Measurements from ENCODE around the gene PLEKHD1.

The PLEKHD1 gene

DNA sequence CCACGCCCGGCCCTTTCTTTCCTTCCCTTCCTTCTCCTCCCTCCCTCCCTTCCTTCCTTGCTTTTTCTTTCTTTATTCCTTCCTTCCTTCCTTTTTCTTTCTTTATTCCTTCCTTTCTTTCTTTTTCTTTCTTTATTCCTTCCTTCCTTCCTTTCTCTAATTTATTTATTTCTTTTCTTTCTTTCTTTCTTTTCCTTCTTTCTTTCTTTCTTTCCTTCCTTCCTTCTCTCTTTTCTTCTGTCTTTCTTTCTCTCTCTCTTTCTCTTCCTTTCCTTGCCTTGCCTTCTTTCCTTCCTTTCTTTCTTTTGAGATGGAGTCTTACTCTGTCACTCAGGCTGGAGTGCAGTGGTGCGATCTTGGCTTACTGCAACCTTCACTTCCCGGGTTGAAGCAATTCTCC lies 74.2 kb downstream of the PLEKHD1 start:
- DNase-seq = no peak

DNA sequence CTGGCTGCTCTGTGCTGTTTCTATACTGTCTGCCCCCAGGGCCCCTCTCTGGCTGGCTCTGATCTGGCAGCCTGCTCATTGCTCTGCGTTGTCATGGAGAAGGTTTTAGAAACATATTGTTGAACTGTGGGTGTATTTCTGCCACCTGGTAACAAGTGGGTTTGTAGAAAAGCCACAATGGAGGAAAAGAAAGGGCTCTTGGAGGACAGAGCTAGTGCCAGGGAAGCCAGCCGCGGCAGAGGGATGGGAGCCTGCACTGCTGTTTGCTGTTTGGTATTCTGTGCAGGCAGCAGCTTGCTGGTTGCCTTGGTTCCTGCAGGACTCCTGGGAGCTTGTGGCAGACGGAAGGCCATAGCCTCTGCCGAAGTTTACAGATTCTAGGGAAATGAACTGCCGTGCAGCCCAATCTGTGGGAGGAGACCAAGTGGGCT lies 75.1 kb downstream of the PLEKHD1 start:
- DNase-seq = no peak

DNA sequence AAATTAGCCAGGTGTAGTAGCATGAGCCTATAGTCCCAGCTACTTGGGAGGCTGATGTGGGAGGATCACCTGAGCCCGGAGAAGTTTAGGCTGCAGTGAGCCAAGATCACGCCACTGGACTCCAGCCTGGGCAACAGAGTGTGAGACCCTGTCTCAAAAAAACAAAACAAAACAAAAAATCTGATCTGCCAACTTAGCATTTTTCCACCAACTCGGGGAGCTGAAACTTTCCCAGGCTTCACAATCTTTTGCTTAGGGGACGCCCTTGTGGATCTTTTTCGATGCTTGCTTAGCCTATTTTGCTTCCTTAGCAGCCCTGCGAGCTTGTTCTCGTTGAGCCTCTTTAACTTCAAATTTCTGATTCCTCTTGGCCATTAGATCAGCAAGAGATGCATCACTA lies 76.3 kb downstream of the PLEKHD1 start:
- no peak for DNase-seq

DNA sequence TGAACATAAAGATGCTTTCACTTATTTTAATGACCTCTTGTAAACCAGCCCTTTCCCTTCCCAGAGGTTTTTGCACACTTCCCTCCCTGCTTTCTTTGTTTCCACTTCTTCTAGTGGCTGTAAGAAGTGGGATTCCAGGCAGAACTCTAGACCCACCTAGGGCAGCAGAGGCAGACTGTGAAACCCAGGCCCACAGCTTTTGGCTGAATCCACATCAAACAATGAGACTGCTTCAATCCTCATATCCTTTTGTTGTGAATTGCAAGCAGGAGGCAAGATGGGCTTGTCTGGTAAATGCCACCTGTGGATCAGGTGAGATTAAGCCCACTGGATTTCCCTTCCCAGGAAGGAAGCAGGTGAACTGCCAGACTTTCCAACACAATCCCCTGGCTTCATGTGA lies 77.4 kb downstream of the PLEKHD1 start:
- no peak for DNase-seq

DNA sequence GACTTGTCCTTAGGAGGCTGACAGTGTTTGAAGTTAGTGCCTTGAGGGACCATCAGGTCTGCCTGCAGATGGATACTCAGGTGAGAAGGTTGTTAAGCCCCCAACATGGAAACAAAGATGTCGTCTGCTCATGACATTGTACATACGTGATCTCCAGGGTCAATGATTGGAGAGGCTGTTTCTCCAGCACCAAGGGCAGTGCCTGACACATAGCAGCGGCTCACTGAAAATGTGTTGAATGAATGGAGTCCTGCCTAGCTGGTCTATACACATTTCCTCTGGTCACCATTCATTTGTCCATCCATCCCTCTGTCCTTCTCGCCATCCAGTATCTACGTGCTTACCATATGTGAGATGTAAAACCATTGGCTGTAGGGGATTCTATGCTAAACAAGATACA lies 83.0 kb downstream of the PLEKHD1 start:
- DNase-seq = no peak

DNA sequence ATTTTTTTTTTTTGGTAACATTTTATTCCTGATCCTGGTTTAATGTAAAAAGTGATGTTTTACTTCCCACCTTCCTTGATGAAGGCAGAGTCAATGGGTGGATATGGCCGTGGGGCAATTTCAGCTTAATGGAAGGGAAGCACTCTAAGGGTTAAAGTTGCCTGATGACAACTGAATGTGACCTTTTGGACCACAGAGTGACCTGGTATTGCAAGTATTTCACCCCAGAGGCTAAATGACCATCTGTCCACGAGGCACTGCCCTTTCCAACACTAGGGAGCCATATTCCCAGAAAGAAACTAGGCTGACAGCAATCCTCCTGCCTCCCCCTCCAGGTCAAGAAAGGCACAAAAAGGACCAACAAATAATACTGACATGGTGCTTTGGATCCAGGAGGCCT lies 85.3 kb downstream of the PLEKHD1 start:
- no peak for DNase-seq

DNA sequence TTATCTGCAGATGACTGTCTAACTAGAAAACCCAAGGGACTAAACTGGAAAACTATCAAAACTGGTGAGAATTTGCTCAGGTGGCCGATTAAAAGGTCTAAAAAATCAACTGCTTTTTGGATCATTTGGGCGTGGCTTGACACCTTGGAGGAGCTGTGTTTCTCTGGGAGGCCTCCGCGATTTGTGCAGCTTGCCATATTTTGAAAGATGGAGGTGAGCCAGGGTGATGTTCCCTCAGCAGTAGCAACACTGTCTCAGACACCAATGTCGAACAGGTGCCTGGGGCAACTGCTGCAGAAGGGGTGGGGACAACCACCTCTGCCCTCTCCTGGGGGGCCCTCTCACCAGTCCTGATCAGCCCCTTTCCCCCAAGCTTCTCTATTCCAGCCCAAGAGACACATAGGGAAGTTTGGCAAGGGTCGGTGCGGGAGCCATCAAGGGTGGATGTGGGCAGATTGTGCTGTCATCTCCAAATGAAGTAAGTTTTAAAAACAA lies 86.4 kb downstream of the PLEKHD1 start:
- no peak for DNase-seq

DNA sequence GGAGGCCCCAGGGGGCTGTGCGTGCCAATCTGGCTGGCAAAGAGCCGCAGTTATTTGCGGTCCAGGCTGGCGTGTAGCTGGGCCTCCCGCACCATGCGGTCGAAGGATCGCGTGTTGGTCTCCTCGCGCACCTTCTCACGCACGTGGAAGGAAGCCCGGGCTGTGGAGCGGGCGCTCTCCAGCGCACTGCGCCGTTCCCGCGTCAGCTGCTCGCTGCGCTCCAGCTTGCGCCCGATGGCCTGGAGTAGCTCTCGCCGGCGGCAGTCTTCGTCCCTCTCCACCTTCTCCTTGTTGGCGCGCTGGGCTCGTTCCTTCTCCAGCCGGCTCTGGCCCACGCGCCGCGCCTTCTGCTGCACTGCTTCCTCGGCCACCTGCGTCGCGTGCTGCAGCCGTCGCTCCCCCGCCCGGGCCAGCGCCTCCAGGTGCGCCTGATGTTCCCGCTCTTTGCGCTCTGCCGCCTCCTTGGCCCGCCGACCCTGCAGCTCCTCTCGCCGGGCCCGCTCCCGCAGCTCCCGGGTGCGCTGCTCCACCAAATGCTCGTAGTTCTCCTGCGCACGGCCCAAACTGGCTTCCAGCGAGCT lies 87.0 kb downstream of the PLEKHD1 start:
- no peak for DNase-seq

DNA sequence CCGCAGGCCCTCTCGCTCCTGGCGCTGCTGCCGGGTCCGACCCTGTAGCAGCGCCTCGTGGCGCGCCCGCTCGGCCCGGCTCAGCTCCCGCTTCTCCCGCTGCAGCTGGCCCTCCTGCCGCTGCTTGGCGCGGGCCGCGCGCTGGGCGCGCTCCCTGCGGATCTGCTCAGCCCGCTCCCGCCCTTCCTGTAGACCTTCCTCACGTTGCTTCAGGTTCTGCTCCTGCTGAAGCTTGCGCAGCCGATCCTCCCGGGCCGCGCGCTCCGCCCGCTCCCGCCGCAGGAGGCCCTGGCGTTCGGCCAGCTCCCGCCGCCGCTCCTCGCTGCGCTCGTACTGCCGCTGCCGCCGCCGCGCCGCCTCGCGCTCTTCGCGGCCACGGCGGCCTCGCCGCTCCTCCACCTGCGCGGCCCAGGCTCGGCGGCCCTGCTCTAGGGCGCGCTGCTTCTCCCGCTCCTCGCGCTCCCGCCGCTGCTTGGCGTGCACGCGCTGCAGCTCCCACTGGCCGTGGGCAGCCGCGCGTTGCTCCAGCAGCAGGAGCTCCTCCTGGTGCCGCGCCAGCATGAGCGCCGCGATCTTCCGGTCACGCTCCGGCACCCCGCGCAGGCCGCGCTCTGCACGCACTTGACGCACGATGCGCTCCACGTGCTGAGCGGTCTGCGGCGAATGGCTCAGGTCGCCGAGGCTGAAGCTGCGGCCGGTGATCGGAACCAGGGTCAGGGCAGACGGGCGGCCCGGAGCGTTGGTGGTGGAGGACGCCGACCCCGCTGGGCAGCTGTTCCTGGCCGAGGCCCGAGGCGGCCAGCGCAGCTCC lies 87.7 kb downstream of the PLEKHD1 start:
- peak; percentile 40 for DNase-seq

DNA sequence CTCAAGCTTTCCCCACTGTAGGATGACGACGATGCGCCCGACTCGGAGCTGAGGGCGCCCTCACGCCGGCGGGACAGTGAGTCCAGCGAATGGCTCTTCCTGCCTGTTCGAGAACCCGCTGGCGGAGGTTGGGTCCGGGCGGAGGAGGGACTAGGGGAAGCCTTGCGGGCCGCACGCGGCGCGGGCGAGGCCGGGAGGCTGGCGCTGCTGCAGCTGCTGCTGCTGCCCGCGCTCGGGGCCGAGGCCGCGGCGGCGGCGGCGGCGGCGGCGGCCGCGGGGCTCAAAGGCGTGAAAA lies 88.3 kb downstream of the PLEKHD1 start:
- no peak for DNase-seq

DNA sequence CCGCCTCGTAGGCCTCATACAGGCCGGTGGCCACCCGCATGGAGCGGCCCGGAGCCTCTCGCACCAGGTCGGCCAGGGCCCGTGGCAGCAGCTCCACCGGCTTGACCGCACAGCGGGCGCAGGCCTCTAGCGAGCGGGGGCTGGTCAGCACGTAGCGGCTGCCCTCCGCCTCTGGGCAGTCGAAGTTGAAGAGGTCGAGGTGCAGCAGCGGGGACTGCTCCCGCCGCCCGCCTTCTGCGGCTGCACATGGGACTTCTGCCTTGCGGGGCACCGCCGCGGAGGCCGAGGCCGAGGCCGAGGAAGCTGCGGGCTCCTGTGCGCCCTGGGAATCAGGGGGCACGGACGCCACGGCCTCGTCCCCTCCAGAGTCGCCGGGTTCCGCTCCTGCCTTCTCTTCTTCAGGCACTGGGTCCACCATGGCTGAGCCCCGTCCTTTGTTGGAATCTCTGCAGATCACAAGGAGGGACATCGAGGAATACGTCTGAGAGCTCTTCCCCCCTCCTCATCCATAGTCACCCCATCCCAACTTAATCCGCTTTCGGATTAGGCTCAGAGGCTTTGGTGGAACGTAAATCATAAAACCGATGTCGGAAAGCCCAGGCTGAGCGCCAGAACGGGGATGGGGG lies 88.8 kb downstream of the PLEKHD1 start:
- no peak for DNase-seq

DNA sequence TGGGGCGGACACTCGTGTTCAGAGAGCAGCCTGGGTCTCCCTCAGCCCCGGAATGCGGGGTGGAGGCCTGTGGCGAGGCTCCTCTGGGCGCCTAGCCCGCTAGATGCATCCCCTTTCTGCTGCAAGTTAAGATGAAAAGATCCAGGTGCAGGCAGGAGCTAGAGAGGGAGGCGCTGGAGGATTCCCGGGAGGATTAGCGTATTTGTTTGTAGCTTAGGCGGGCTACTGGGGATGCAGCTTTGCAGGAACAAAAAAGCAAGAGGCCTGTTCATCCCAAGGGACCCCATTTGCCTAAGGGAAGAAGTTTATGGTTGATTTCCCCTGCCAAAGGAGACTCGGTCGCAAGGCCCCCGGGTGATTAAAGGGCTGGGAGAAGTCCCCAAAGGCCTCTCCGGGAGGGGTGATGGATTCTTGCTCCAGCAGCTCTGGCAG lies 89.3 kb downstream of the PLEKHD1 start:
- DNase-seq = peak; percentile 55

DNA sequence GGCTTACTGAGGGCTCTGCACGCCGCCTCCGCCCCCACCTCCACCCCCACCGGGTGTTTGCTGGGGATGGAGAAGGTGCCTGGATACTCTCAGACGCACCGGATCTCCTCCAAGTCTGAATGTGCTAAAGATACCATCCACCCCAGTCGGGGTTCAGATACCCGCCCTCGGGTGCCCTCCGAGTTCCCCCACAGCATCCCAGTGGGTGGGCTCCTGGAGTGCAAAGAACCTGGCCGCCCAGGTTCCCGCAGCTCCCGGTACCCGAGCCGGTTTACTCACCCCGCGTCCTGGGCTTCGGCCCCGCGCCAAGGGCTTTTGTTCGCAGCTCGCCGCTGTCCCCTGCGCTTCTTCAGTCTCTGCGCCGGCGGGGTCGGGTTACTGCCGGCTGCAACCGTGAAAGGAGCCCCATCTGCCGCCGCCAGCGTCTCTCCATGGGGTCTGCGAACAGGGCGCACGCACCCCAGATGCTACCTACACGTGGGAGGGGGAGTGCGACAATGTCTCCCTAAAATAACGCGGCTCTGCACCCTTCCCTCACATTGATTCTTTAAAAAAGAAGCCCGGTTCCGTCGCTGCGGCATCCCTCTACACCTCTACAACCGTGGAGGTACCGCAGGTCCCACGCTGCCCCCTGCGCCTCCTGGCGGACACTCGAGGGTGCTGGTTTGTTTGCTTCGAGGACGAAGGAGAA lies 89.9 kb downstream of the PLEKHD1 start, which contains the start of gene CCDC177:
Gene CCDC177, minus strand, starts transcription at position 609 of the 691 bp plus-strand sequence. CDS start 1,249 bp downstream, outside the sequence.
- DNase-seq = peak; percentile 93

DNA sequence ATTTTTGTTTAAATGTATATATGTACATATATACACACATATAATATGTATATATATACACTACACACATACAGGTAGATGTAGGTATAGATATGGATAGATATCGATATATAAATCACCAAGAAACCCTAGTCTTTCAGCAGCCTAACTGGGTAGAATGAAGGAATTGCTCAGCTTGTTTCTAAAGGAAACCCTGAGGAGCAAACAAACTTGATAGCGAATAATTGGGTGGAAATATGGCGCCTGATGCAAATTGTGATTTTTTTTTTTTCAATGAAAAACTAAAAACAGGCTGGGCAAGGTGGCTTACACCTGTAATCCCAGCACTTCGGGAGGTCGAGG lies 90.4 kb downstream of the PLEKHD1 start:
- DNase-seq = no peak

DNA sequence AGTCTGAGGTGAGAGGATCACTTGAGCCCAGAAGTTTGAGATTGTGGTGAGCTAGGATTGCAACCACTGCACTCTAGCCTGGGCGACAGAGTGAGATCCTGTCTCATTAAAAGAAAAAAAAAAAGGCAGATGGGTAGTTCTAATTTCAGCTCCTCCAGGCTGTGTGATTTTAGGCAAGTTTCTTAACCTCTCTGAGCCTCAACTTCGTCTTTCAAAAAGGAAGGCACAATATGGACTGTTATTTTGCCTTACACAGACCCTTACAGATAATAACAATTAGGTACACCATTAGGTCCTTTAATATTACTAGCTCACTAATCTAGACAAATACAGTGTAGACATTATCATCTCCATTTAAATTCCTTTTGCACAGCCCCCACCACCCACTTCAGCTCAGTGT lies 94.9 kb downstream of the PLEKHD1 start:
- DNase-seq = no peak

DNA sequence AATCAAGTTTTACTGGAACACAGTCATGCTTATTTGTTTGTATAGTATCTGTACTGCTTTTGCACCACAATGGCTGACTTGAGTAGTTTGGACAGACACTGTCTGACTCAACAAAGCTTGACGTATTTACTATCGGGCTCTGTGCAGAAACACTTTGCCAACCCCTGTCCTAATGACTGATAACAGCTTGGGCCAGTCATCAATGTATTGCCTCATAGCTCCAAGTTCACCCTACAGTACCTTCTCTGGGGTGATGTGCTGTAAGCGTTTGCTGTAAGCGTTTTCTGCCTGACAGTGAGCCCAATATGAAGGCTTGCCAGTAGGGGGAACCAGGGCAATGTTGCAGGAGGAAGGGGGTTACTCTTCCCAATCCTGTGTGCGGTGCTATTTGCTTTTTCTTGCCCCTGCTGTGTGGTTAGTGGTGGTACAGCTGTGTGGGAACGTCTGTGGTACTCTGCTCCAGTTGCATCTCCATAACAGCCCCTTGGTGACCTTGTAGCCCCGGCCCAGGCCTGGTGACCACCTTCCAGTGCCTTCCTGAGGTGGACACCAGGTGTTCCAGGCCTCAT lies 95.6 kb downstream of the PLEKHD1 start:
- DNase-seq = peak; percentile 45

All from 8988T (cell line).